ENCODE measurements around the gene AGR3.

DNA sequence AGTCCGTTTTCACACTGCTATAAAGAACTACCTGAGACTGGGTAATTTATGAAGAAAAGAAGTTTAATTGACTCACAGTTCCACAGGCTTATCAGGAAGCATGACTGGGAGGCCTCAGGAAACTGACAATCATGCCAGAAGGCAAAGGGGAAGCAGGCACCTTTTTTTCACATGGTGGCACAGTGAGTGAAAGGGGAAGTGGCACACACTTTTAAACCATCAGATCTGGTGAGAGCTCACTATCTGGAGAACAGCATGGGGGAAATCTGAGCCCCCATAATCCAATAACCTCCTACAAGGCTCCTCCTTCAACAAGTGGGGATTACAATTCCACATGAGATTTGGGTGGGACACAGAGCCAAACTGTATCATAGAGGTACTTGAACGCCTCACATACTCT lies 30.0 kb downstream of the AGR3 start:
- no peak for TF ChIP-seq POLR2A (IDR thresholded peaks at IDR 0.05; ENCODE audit: low read depth, low read length)
- TF ChIP-seq POLR2AphosphoS5 (IDR thresholded peaks at IDR 0.05; ENCODE audit: low read depth, low read length), result no peak
- 0 out of 2 replicates have a peak, but pooled peaks have one; percentile 32 for TF ChIP-seq SPI1 (IDR thresholded peaks at IDR 0.05; ENCODE audit: low read depth, low read length)
- no peak for TF ChIP-seq TAF1 (IDR thresholded peaks at IDR 0.05; ENCODE audit: low read depth, low read length)
